HepG2 (cell line): ENCODE results near the gene INF2. TPM values are rescaled to one million over a fixed set of nuclear protein-coding genes. Genes with fewer than 3 reads are reported as not detected.

Source experiments
- ATAC-seq: fragments of 200-7000 bp; cut with Tn5 transposase; 3 replicates; pipeline ENCODE4 v1.9.1; 2020; ENCODE audit warnings: mild to moderate bottlenecking, moderate library complexity
- BruUV-seq: library from RNA; stranded (reverse); fragments of 400-500 nt; replicated peaks from 2 replicates; lab custom pipeline; 2021; lab: Mats Ljungman, UMichigan
- CTCF ChIA-PET: fragments of 300-600 bp; formaldehyde crosslinking; extraction: SDS; loops from one replicate; lab custom pipeline; 2021; ENCODE audit warnings: low total read pairs, inconsistent platforms, low intra/inter-chr PET ratio; lab: Yijun Ruan, JAX
- POLR2A ChIA-PET: fragments of 350-600 bp; sonication (Branson Sonifier 250); formaldehyde crosslinking; loops from one replicate; lab custom pipeline; 2020; ENCODE audit warnings: antibody characterized with exemption, inconsistent platforms; lab: Yijun Ruan, JAX
- DNase-seq: peaks from one replicate; pipeline ENCODE4 v3.0.0-alpha.2; 2015; ENCODE audit warnings: low spot score
- FAIRE-seq: peaks from 3 replicates; lab custom pipeline; 2011; peaks lifted over from hg19 to GRCh38; lab: Jason Lieb, UNC
- H2AFZ ChIP-seq: one replicate; pipeline ENCODE4 v1.6.1; 2011; ENCODE audit warnings: low read length, inconsistent platforms
- H3K27ac ChIP-seq: fragments of 300-600 bp; 3 replicates; pipeline ENCODE4 v1.8.0; 2011; ENCODE audit warnings: mixed run types, mild to moderate bottlenecking, mixed read lengths, low read length, inconsistent platforms; ENCODE audit not compliant: insufficient read depth; ENCODE audit errors: extremely low read length
- H3K27me3 ChIP-seq, 2 experiments: fragments of 200-600 bp in 1 of 2; 2 replicates in 1 of 2; 3 replicates in 1 of 2; pipeline versions ENCODE4 v1.6.0 to v1.8.0; 2011; ENCODE audit warnings: low read length in 2 of 2, mild to moderate bottlenecking in 2 of 2, moderate library complexity in 2 of 2, inconsistent platforms in 1 of 2; ENCODE audit not compliant: insufficient read depth in 2 of 2, control insufficient read depth in 1 of 2
- H3K36me3 ChIP-seq, 2 experiments: fragments of 200-600 bp in 1 of 2; replicated peaks in 1 of 2; 2 replicates in 1 of 2; 3 replicates in 1 of 2; pipeline versions ENCODE4 v1.5.1 to v1.8.0; 2011; ENCODE audit warnings: low read length in 2 of 2, inconsistent platforms in 1 of 2; ENCODE audit not compliant: insufficient read depth in 2 of 2, control insufficient read depth in 1 of 2
- H3K4me1 ChIP-seq: 2 replicates; pipeline ENCODE4 v1.5.1; 2012; ENCODE audit warnings: low read length, inconsistent platforms; ENCODE audit not compliant: insufficient read depth
- H3K4me2 ChIP-seq: 2 replicates; pipeline ENCODE4 v1.6.0; 2011; ENCODE audit warnings: low read depth, low read length, inconsistent platforms
- H3K4me3 ChIP-seq, 3 experiments: fragments of 200-600 bp in 1 of 3; sonication (generic), shearing (Covaris generic) in 1 of 3; replicated peaks in 1 of 3; 2 replicates each; pipeline ENCODE4 v1.5.1; 2011 to 2016; ENCODE audit warnings: low read length in 3 of 3, inconsistent platforms in 2 of 3, low read depth in 2 of 3, mild to moderate bottlenecking in 2 of 3, control low read depth in 1 of 3, mixed read lengths in 1 of 3; ENCODE audit not compliant: insufficient read depth in 1 of 3
- H3K79me2 ChIP-seq: one replicate; pipeline ENCODE4 v1.6.1; 2011; ENCODE audit warnings: low read length, inconsistent platforms; ENCODE audit not compliant: insufficient read depth
- H3K9ac ChIP-seq: 2 replicates; pipeline ENCODE4 v1.6.0; 2011; ENCODE audit warnings: mild to moderate bottlenecking, low read depth, low read length, inconsistent platforms; ENCODE audit not compliant: insufficient read depth
- H3K9me3 ChIP-seq: 2 replicates; pipeline ENCODE4 v1.5.1; 2012; ENCODE audit warnings: mild to moderate bottlenecking, low read length
- H4K20me1 ChIP-seq: 2 replicates; pipeline ENCODE4 v1.6.0; 2011; ENCODE audit warnings: inconsistent platforms, mild to moderate bottlenecking, low read length, moderate library complexity; ENCODE audit not compliant: insufficient read depth
- HNRNPLL ChIP-seq: fragments of 200-400 bp; formaldehyde crosslinking; IDR thresholded peaks from 2 replicates; pipeline ENCODE4 v1.6.1; 2017; ENCODE audit warnings: mild to moderate bottlenecking, low read depth, low read length; ENCODE audit not compliant: poor library complexity, severe bottlenecking
- JARID2 ChIP-seq: sonication (generic); formaldehyde crosslinking; IDR thresholded peaks from 2 replicates; pipeline ENCODE4 v1.8.1; 2023; ENCODE audit warnings: missing genetic modification reagents, inconsistent platforms; ENCODE audit not compliant: insufficient replicate concordance
- MAFF ChIP-seq: IDR thresholded peaks from 2 replicates; pipeline ENCODE4 v1.6.1; 2011; ENCODE audit warnings: low read depth, low read length, improper control_type of control experiment
- RNF2 ChIP-seq: fragments of 450-650 bp; conservative IDR thresholded peaks from 2 replicates; pipeline ENCODE4 v1.6.1; 2016; ENCODE audit warnings: low read depth
- SALL2 ChIP-seq: sonication (generic); formaldehyde crosslinking; IDR thresholded peaks from 2 replicates; pipeline ENCODE4 v1.8.1; 2023; ENCODE audit warnings: mild to moderate bottlenecking, missing genetic modification reagents, inconsistent platforms
- SP1 ChIP-seq, 2 experiments: fragments of 450-650 bp in 1 of 2; sonication (generic) in 1 of 2; formaldehyde crosslinking in 1 of 2; IDR thresholded peaks; 2 replicates each; pipeline versions ENCODE4 v1.4.0 to v1.6.1; 2016 to 2020; ENCODE audit warnings: missing genetic modification reagents in 1 of 2
- SRF ChIP-seq: IDR thresholded peaks from 2 replicates; pipeline ENCODE4 v1.6.1; 2011; ENCODE audit warnings: mild to moderate bottlenecking, low read depth, low read length, moderate library complexity
- ZBTB21 ChIP-seq: sonication (generic); formaldehyde crosslinking; IDR thresholded peaks from 2 replicates; pipeline ENCODE4 v1.4.0; 2020; ENCODE audit warnings: missing genetic modification reagents
- ZFP62 ChIP-seq: sonication (generic); formaldehyde crosslinking; IDR thresholded peaks from 2 replicates; pipeline ENCODE4 v1.4.0; 2020; ENCODE audit warnings: missing genetic modification reagents
- ZNF34 ChIP-seq: sonication (generic); formaldehyde crosslinking; IDR thresholded peaks from 2 replicates; pipeline ENCODE4 v1.4.0; 2020; ENCODE audit warnings: mild to moderate bottlenecking, missing genetic modification reagents, borderline replicate concordance
- ZNF543 ChIP-seq: sonication (generic); formaldehyde crosslinking; IDR thresholded peaks from 2 replicates; pipeline ENCODE4 v1.4.0; 2020; ENCODE audit warnings: mild to moderate bottlenecking, missing genetic modification reagents
- ZNF564 ChIP-seq: sonication (generic); formaldehyde crosslinking; IDR thresholded peaks from 2 replicates; pipeline ENCODE4 v1.8.1; 2023; ENCODE audit warnings: mild to moderate bottlenecking, missing genetic modification reagents
- ZNF646 ChIP-seq: sonication (generic); formaldehyde crosslinking; IDR thresholded peaks from 2 replicates; pipeline ENCODE4 v1.9.0; 2021; ENCODE audit warnings: mild to moderate bottlenecking, missing genetic modification reagents
- ZNF816 ChIP-seq: sonication (generic); formaldehyde crosslinking; IDR thresholded peaks from 2 replicates; pipeline ENCODE4 v1.8.0; 2022; ENCODE audit warnings: missing genetic modification reagents, mild to moderate bottlenecking, borderline replicate concordance
- WGBS: methylation state at CpG from one replicate; pipeline ENCODE4 v1.1.6; 2017; ENCODE audit warnings: low lambda C conversion rate; 5-methylcytosine and 5-hydroxymethylcytosine counted together
- in situ Hi-C: cut with HindIII; loops from 2 replicates; pipeline ENCODE4 v1.10.0; 2017; ENCODE audit warnings: low pct_unique_long_range_greater_than_20kb; ENCODE audit not compliant: extremely low pct_ligation_motif_present
- intact Hi-C: fragments of 100-400 bp; cut with micrococcal nuclease; formaldehyde crosslinking; loops from one replicate; pipeline ENCODE4 v1.10.0; 2022; ENCODE audit not compliant: unreplicated experiment
- polyA plus RNA-seq, 8 experiments: library from polyadenylated mRNA; depleted of rRNA in 3 of 8; stranded (reverse) in 7 of 8; unstranded in 1 of 8; fragments of >200 nt; fragmentation: Illumina TruSeq in 4 of 8; extraction: Trizol in 4 of 8; gene quantifications; 2 replicates each; pipeline versions ENCODE4 v1.2.1 to v1.2.3, GENCODE V29; 2011 to 2016; ENCODE audit warnings: low read depth in 4 of 8, missing spikeins in 1 of 8, mixed read lengths in 1 of 8; ENCODE audit not compliant: insufficient read depth in 1 of 8
- total RNA-seq, 5 experiments: library from RNA; depleted of rRNA; stranded (reverse); fragments of >200 nt; fragmentation: Illumina TruSeq; extraction: Trizol; gene quantifications; 2 replicates each; pipeline ENCODE4 v1.2.3, GENCODE V29; 2016; ENCODE audit warnings: low read depth in 1 of 5
- TF ChIP-seq, protein P1 (sequence below): sonication (generic); formaldehyde crosslinking; IDR thresholded peaks from 2 replicates; pipeline ENCODE4 v1.8.0; 2022; ENCODE audit warnings: missing genetic modification reagents, mild to moderate bottlenecking, inconsistent platforms, borderline replicate concordance
- TF ChIP-seq, protein P2 (sequence below): sonication (generic); formaldehyde crosslinking; conservative IDR thresholded peaks from 2 replicates; pipeline ENCODE4 v1.4.0; 2020; ENCODE audit warnings: missing genetic modification reagents

The INF2 gene
- total and polyA plus RNA-seq, 2 of the 13 experiments (the other 11 are each of a cell fraction or from before 2014, with no cell fraction given), result 16.4 to 26.4 TPM

- Histone ChIP-seq H3K36me3 (peaks cover 15 to 20% of the 10 kb centered on the region in 2 experiments; a peak in 4 of 5 replicates), H3K4me3 (no peak overlapping the region), H3K9ac (no peak overlapping the region), H3K9me3 (no peaks in the 10 kb centered on the region), H3K4me1 (no peaks in the 10 kb centered on the region), H4K20me1 (peaks cover 6% of the 10 kb centered on the region; the same call in 1 of the 2 replicates), H3K4me2 (no peak overlapping the region), H3K27ac (no peak overlapping the region), H3K27me3 (no peaks in the 10 kb centered on the region), H3K79me2 (no peaks in the 10 kb centered on the region), H2AFZ (no peak overlapping the region)
- ChIA-PET CTCF (no interaction called here), POLR2A (interaction anchor here (2.4 kb wide), 1 partner anchor 13 kb away, joined by 6 read pairs; the partner anchor contains the start of gene INF2)
- DNase-seq, result no peak
- in situ Hi-C loops, result no loop called here
- 100% methylated on average over 2 of the region's 4 CpGs for WGBS
- intact Hi-C loops, result no loop called here
- BruUV-seq, result no TSS peak
- no peak for ATAC-seq
- FAIRE-seq, result no peak
- TF ChIP-seq, protein P1, sequence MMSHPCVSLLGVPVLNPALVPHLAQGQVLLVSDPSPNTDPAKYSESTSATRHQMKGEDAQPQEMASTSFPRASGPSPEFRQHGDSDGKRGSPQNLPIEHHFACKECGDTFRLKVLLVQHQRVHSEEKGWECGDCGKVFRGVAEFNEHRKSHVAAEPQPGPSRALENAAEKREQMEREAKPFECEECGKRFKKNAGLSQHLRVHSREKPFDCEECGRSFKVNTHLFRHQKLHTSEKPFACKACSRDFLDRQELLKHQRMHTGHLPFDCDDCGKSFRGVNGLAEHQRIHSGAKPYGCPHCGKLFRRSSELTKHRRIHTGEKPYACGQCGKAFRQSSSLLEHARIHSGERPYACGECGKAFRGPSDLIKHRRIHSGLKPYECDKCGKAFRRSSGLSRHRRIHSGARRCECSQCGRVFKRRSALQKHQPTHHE, result no peak
- TF ChIP-seq ZBTB21, result no peak
- TF ChIP-seq MAFF, result no peak
- TF ChIP-seq ZNF816 (CRISPR knock-in tag), result no peak
- TF ChIP-seq, protein P2, sequence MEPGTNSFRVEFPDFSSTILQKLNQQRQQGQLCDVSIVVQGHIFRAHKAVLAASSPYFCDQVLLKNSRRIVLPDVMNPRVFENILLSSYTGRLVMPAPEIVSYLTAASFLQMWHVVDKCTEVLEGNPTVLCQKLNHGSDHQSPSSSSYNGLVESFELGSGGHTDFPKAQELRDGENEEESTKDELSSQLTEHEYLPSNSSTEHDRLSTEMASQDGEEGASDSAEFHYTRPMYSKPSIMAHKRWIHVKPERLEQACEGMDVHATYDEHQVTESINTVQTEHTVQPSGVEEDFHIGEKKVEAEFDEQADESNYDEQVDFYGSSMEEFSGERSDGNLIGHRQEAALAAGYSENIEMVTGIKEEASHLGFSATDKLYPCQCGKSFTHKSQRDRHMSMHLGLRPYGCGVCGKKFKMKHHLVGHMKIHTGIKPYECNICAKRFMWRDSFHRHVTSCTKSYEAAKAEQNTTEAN (CRISPR knock-in tag), result no peak
- TF ChIP-seq ZNF646 (CRISPR knock-in tag), result no peak
- no peak for TF ChIP-seq SRF
- TF ChIP-seq ZNF543 (CRISPR knock-in tag), result no peak
- TF ChIP-seq ZNF34 (CRISPR knock-in tag), result no peak
- TF ChIP-seq RNF2, result no peak
- no peak for TF ChIP-seq JARID2
- no peak for TF ChIP-seq SALL2 (CRISPR knock-in tag)
- TF ChIP-seq SP1 (IDR thresholded peaks at IDR 0.05), result no peak
- no peak for TF ChIP-seq SP1 (CRISPR knock-in tag; IDR thresholded peaks at IDR 0.05)
- TF ChIP-seq ZNF564 (CRISPR knock-in tag), result no peak
- TF ChIP-seq HNRNPLL, result no peak
- no peak for TF ChIP-seq ZFP62 (CRISPR knock-in tag)
Observed at GRCh38 chr14:104702673-104703072, 13.3 kb downstream of the INF2 start.
